ENCODE results near the gene UBR3.

- TF ChIP-seq CTCF (conservative IDR thresholded peaks at IDR 0.05 in 1 of 2, IDR thresholded peaks at IDR 0.05 in 1 of 2; ENCODE audit: extremely low read depth in 1 of 2, insufficient read depth in 1 of 2, low read depth in 1 of 2, low read length in 2 of 2) (no peak), EZH2 (IDR thresholded peaks at IDR 0.05; ENCODE audit: borderline replicate concordance, low read length) (no peak)
These were observed 167.5 kb downstream of the UBR3 start for GRCh38 chr2:169994752-169995151.

Measured in mammary epithelial cell (primary cell).